Measurements from ENCODE around the gene DMD. TPM values are rescaled to one million over a fixed set of nuclear protein-coding genes. Genes with fewer than 3 reads are reported as not detected.

The DMD gene
- total RNA-seq, 5 donors from 2014 or later (not counting 1 experiment from before 2014, with no cell fraction given) = 0.73 to 1.6 (median 0.88) TPM; not detected in 1

DNA sequence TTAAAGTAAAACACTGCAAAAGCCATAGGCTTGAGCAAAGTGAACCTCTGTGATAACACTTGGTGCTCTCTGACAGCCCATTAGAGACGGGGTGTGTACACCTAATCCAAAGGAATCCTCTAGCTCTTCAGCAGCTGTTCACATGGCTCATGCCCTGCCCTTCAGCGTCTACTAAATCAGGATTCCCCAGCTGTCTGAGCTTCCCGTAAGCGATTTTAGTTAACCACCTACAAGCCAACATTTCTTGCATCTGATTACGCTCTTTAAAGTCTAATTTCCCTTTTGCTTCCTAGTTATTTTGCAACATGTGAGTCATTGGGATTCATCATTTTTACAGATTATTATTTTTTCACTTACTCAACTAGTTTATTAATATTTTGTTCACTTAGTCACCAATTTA is 6.5 kb downstream of the DMD start:
- no peak for ATAC-seq (replicated peaks in 1 of 4)
- CTCF ChIA-PET = no interaction called here

DNA sequence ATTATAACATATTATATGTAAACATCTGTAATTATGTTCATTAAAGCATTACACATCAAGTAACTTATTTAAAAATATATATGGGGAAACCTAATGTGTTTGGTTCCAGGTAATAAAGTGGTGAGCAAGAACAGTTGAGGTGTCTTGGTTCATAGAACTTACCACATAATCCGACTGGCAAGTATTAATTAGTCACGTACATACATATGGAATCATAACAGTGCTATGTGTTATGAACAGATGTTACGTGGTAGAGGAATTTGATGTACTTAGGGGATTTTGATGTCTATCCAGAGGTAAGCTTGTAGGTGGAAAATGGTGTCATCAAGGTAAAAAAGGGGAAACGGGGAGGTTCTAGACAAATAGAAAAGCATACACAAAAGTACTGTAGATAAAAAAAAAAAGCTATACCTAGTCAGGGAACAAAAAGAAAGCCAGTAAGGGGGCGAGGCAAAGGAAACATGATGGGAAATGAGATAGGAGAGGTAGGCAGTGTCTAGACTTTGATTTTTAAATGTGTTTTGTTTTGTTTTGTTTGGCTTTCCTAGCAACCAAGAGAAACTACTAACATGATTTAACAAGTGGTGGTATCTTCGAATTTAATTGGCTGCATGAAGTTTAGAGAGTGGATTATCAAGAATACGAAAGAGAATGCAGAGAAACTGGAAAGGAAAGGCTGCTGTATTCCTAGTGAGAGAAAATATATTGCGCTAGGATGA is 12.6 kb downstream of the DMD start:
- Histone ChIP-seq H3K9me3 (no peaks in the 10 kb centered on the region), H3K36me3 (ENCODE audit: control insufficient read depth in 2 of 2, extremely low read depth in 1 of 2, insufficient read depth in 1 of 2, low read length in 1 of 2) (no peaks in the 10 kb centered on the region), H3K27ac (ENCODE audit: low read length) (no peak overlapping the region), H3K4me3 (ENCODE audit: control insufficient read depth in 1 of 2, extremely low read depth in 1 of 2, low read length in 1 of 2) (no peak overlapping the region), H3K4me1 (ENCODE audit: control insufficient read depth in 1 of 2, extremely low read depth in 1 of 2, insufficient read depth in 2 of 2, low read length in 2 of 2) (no peaks in the 10 kb centered on the region), H3K27me3 (replicated peaks in 1 of 2; ENCODE audit: control insufficient read depth in 2 of 2, extremely low read depth in 1 of 2, insufficient read depth in 2 of 2, low read length in 1 of 2) (no peaks in the 10 kb centered on the region)
- 100% methylated on average over 1 of the region's 8 CpGs for WGBS (ENCODE audit: insufficient coverage)
- H3K27me3 Mint-ChIP-seq = peaks cover 0 to 2% of the 10 kb centered on the region in 2 donors
- no peaks in the 10 kb centered on the region for H3K4me1 Mint-ChIP-seq
- POLR2A ChIA-PET = no interaction called here
- CTCF ChIA-PET = no interaction called here
- ATAC-seq (replicated peaks in 1 of 4) = no peak
- H3K36me3 Mint-ChIP-seq = no peaks in the 10 kb centered on the region
- no peak overlapping the region for H3K4me3 Mint-ChIP-seq
- no peak for DNase-seq
- H3K27ac Mint-ChIP-seq = no peak overlapping the region
- peaks cover 5 to 17% (median 9%) of the 10 kb centered on the region in 3 donors for H3K9me3 Mint-ChIP-seq

More for the DNA sequence above, 6.5 kb downstream of the DMD start:
- H3K36me3 ChIP-seq (ENCODE audit: control insufficient read depth in 2 of 2, extremely low read depth in 1 of 2, insufficient read depth in 1 of 2, low read length in 1 of 2) = no peaks in the 10 kb centered on the region
- no peaks in the 10 kb centered on the region for H3K4me1 Mint-ChIP-seq
- no peaks in the 10 kb centered on the region for H3K27me3 ChIP-seq (replicated peaks in 1 of 2; ENCODE audit: control insufficient read depth in 2 of 2, extremely low read depth in 1 of 2, insufficient read depth in 2 of 2, low read length in 1 of 2)
- H3K9me3 ChIP-seq = no peaks in the 10 kb centered on the region
- H3K27ac Mint-ChIP-seq = no peak overlapping the region
- POLR2A ChIA-PET = no interaction called here
- H3K27ac ChIP-seq (ENCODE audit: low read length) = no peak overlapping the region
- 100% methylated on average over 1 of the region's 5 CpGs for whole genome bisulfite sequencing (ENCODE audit: insufficient coverage)
- H3K4me1 ChIP-seq (ENCODE audit: control insufficient read depth in 1 of 2, extremely low read depth in 1 of 2, insufficient read depth in 2 of 2, low read length in 2 of 2) = no peaks in the 10 kb centered on the region
- H3K4me3 Mint-ChIP-seq = no peak overlapping the region
- no peak overlapping the region for H3K4me3 ChIP-seq (ENCODE audit: control insufficient read depth in 1 of 2, extremely low read depth in 1 of 2, low read length in 1 of 2)
- H3K36me3 Mint-ChIP-seq = no peaks in the 10 kb centered on the region
- no peak for DNase-seq
- peaks cover 0 to 4% of the 10 kb centered on the region in 2 donors for H3K27me3 Mint-ChIP-seq
- peaks cover 2 to 8% (median 3%) of the 10 kb centered on the region in 3 donors for H3K9me3 Mint-ChIP-seq

GRCh38 chrX:33195698-33196097 is 15.7 kb downstream of the DMD start:
- Histone ChIP-seq H3K9me3 (no peaks in the 10 kb centered on the region), H3K4me1 (ENCODE audit: control insufficient read depth in 1 of 2, extremely low read depth in 1 of 2, insufficient read depth in 2 of 2, low read length in 2 of 2) (no peaks in the 10 kb centered on the region), H3K27ac (ENCODE audit: low read length) (no peak overlapping the region), H3K36me3 (ENCODE audit: control insufficient read depth in 2 of 2, extremely low read depth in 1 of 2, insufficient read depth in 1 of 2, low read length in 1 of 2) (no peaks in the 10 kb centered on the region), H3K4me3 (ENCODE audit: control insufficient read depth in 1 of 2, extremely low read depth in 1 of 2, low read length in 1 of 2) (no peak overlapping the region), H3K27me3 (replicated peaks in 1 of 2; ENCODE audit: control insufficient read depth in 2 of 2, extremely low read depth in 1 of 2, insufficient read depth in 2 of 2, low read length in 1 of 2) (no peaks in the 10 kb centered on the region)
- Mint-ChIP-seq H3K9me3 (peaks cover 3 to 12% (median 6%) of the 10 kb centered on the region in 3 donors), H3K27me3 (no peaks in the 10 kb centered on the region), H3K27ac (no peak overlapping the region), H3K4me3 (no peak overlapping the region), H3K36me3 (no peaks in the 10 kb centered on the region), H3K4me1 (no peaks in the 10 kb centered on the region)
- DNase-seq = no peak
- no CpG with 5 or more reads among the region's 1 CpG for WGBS (ENCODE audit: insufficient coverage)
- POLR2A ChIA-PET = no interaction called here
- CTCF ChIA-PET = no interaction called here
- no peak for ATAC-seq (replicated peaks in 1 of 4)

DNA sequence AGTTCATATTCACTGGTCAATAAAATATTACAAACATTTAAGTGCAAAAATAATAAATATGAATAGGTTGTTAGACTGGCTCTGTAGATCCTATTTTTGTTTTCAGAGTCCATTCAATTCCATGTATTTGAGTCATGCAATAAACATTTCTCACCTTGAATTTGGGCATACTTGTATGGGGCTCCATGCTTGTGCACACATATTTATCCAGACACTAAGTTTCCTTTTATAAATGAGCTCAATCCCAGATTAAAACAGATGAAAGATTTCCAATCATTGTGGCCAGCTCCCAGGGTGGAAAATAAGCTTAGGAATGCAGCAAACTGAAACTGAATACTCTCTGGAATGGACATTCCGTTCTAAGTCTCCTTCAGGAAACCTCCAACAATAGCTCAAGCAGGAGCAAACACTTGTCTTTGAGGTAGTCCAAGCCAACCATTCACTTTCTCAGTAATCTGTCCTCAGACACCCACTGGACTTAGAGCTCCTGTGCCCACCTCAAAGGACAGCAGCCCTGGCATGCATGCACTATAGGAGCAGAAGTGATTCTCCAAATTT is 16.4 kb downstream of the DMD start:
- POLR2A ChIA-PET = no interaction called here
- 40% methylated on average over 1 of the region's 1 CpG for WGBS (ENCODE audit: insufficient coverage)
- Mint-ChIP-seq H3K4me1 (no peaks in the 10 kb centered on the region), H3K9me3 (peaks cover 3 to 12% (median 6%) of the 10 kb centered on the region in 3 donors), H3K27me3 (no peaks in the 10 kb centered on the region), H3K4me3 (no peak overlapping the region), H3K27ac (no peak overlapping the region), H3K36me3 (no peaks in the 10 kb centered on the region)
- Histone ChIP-seq H3K4me3 (ENCODE audit: control insufficient read depth in 1 of 2, extremely low read depth in 1 of 2, low read length in 1 of 2) (no peak overlapping the region), H3K9me3 (no peaks in the 10 kb centered on the region), H3K4me1 (ENCODE audit: control insufficient read depth in 1 of 2, extremely low read depth in 1 of 2, insufficient read depth in 2 of 2, low read length in 2 of 2) (no peaks in the 10 kb centered on the region), H3K36me3 (ENCODE audit: control insufficient read depth in 2 of 2, extremely low read depth in 1 of 2, insufficient read depth in 1 of 2, low read length in 1 of 2) (no peaks in the 10 kb centered on the region), H3K27me3 (replicated peaks in 1 of 2; ENCODE audit: control insufficient read depth in 2 of 2, extremely low read depth in 1 of 2, insufficient read depth in 2 of 2, low read length in 1 of 2) (no peaks in the 10 kb centered on the region), H3K27ac (ENCODE audit: low read length) (no peak overlapping the region)
- CTCF ChIA-PET = no interaction called here
- DNase-seq (no peak), ATAC-seq (replicated peaks in 1 of 4) (no peak)

- Mint-ChIP-seq H3K4me1 (no peaks in the 10 kb centered on the region), H3K27ac (no peak overlapping the region), H3K9me3 (peaks cover 2 to 8% (median 3%) of the 10 kb centered on the region in 3 donors), H3K27me3 (no peaks in the 10 kb centered on the region), H3K36me3 (no peaks in the 10 kb centered on the region), H3K4me3 (no peak overlapping the region)
- ATAC-seq (replicated peaks in 1 of 4) (no peak), DNase-seq (no peak)
- H3K27me3 ChIP-seq (replicated peaks in 1 of 2; ENCODE audit: control insufficient read depth in 2 of 2, extremely low read depth in 1 of 2, insufficient read depth in 2 of 2, low read length in 1 of 2) = no peaks in the 10 kb centered on the region
- no CpG with 5 or more reads among the region's 2 CpGs for WGBS (ENCODE audit: insufficient coverage)
- no peaks in the 10 kb centered on the region for H3K36me3 ChIP-seq (ENCODE audit: control insufficient read depth in 2 of 2, extremely low read depth in 1 of 2, insufficient read depth in 1 of 2, low read length in 1 of 2)
- no peak overlapping the region for H3K4me3 ChIP-seq (ENCODE audit: control insufficient read depth in 1 of 2, extremely low read depth in 1 of 2, low read length in 1 of 2)
- H3K27ac ChIP-seq (ENCODE audit: low read length) = no peak overlapping the region
- POLR2A ChIA-PET = no interaction called here
- CTCF ChIA-PET = no interaction called here
- H3K4me1 ChIP-seq (ENCODE audit: control insufficient read depth in 1 of 2, extremely low read depth in 1 of 2, insufficient read depth in 2 of 2, low read length in 2 of 2) = no peaks in the 10 kb centered on the region
- H3K9me3 ChIP-seq = no peaks in the 10 kb centered on the region
These were observed 17.1 kb downstream of the DMD start for GRCh38 chrX:33194289-33194688.

GRCh38 chrX:33190016-33190415 is 21.3 kb downstream of the DMD start:
- H3K4me3 Mint-ChIP-seq = no peak overlapping the region
- DNase-seq (no peak), ATAC-seq (replicated peaks in 1 of 4) (no peak)
- WGBS (ENCODE audit: insufficient coverage) = no CpG with 5 or more reads among the region's 1 CpG
- peaks cover 0 to 11% of the 10 kb centered on the region in 2 donors for H3K27me3 Mint-ChIP-seq
- no peaks in the 10 kb centered on the region for H3K4me1 ChIP-seq (ENCODE audit: control insufficient read depth in 1 of 2, extremely low read depth in 1 of 2, insufficient read depth in 2 of 2, low read length in 2 of 2)
- no peaks in the 10 kb centered on the region for H3K9me3 ChIP-seq
- H3K36me3 ChIP-seq (ENCODE audit: control insufficient read depth in 2 of 2, extremely low read depth in 1 of 2, insufficient read depth in 1 of 2, low read length in 1 of 2) = no peaks in the 10 kb centered on the region
- ChIA-PET POLR2A (no interaction called here), CTCF (no interaction called here)
- no peak overlapping the region for H3K27ac ChIP-seq (ENCODE audit: low read length)
- H3K9me3 Mint-ChIP-seq = peaks cover 0 to 4% (median 0%) of the 10 kb centered on the region in 3 donors
- no peaks in the 10 kb centered on the region for H3K27me3 ChIP-seq (replicated peaks in 1 of 2; ENCODE audit: control insufficient read depth in 2 of 2, extremely low read depth in 1 of 2, insufficient read depth in 2 of 2, low read length in 1 of 2)
- no peaks in the 10 kb centered on the region for H3K36me3 Mint-ChIP-seq
- no peak overlapping the region for H3K4me3 ChIP-seq (ENCODE audit: control insufficient read depth in 1 of 2, extremely low read depth in 1 of 2, low read length in 1 of 2)
- H3K4me1 Mint-ChIP-seq = no peaks in the 10 kb centered on the region
- no peak overlapping the region for H3K27ac Mint-ChIP-seq
